Measurements from ENCODE around the gene ZDHHC19.

Gene ZDHHC19

DNA sequence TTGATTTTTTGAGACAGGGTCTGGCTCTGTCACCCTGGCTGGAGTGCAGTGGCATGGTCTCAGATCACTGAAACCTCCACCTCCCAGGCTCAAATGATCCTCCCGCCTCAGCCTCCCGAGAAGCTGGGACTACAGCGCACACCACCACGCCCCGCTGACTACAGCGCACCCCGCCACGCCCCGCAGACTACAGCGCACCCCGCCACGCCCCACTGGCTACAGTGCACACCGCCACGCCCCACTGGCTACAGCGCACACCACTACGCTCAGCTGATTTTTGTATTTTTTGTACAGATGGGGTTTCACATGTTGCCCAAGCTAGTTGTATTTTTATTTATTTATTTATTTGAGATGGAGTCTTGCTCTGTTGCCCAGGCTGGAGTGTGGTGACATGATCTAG, 40.7 kb upstream of the ZDHHC19 start:
- TF ChIP-seq TAF1 (IDR thresholded peaks at IDR 0.05; ENCODE audit: borderline replicate concordance, insufficient read depth, low read length) (no peak), SIN3A (IDR thresholded peaks at IDR 0.05; ENCODE audit: borderline replicate concordance, insufficient read depth, low read length) (no peak), POLR2AphosphoS5 (IDR thresholded peaks at IDR 0.05; ENCODE audit: low read depth, low read length) (no peak), REST (IDR thresholded peaks at IDR 0.05; ENCODE audit: insufficient read depth in 1 of 2, low read depth in 2 of 2, low read length in 2 of 2) (no peak), FOXP2 (optimal IDR thresholded peaks at IDR 0.05; ENCODE audit: borderline replicate concordance, extremely low read depth, extremely low read length, insufficient read depth) (no peak)

DNA sequence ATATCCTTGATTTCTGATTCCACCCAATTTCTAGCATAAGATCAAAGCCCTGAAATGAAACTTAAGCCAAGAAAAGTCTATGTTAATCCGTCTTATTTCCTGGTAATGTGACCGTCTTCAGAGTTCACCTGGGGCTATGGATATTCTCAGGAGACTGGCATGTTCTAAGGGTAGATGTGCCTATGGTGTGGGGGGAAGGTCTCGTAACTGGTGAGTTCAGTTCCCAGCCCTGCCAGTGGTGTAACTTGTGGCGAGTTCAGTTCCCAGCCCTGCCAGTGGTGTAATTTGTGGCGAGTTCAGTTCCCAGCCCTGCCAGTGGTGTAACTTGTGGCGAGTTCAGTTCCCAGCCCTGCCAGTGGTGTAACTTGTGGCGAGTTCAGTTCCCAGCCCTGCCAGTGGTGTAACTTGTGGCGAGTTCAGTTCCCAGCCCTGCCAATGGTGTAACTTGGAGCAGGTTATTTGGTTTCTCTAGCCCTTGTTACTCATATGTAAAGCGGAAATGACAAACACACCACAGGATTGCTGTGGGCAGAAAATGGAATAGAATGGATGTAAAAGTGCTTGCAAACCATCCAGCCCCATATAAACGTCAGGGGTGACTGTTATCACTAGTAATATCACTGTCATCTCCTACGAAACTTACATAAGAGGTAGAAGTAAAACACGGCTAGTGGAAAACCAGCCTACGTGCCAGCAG, 35.6 kb upstream of the ZDHHC19 start:
- no peak for TF ChIP-seq TAF1 (IDR thresholded peaks at IDR 0.05; ENCODE audit: borderline replicate concordance, insufficient read depth, low read length)
- no peak for TF ChIP-seq REST (IDR thresholded peaks at IDR 0.05; ENCODE audit: insufficient read depth in 1 of 2, low read depth in 2 of 2, low read length in 2 of 2)
- no peak for TF ChIP-seq FOXP2 (optimal IDR thresholded peaks at IDR 0.05; ENCODE audit: borderline replicate concordance, extremely low read depth, extremely low read length, insufficient read depth)
- no peak for TF ChIP-seq POLR2AphosphoS5 (IDR thresholded peaks at IDR 0.05; ENCODE audit: low read depth, low read length)
- no peak for TF ChIP-seq SIN3A (IDR thresholded peaks at IDR 0.05; ENCODE audit: borderline replicate concordance, insufficient read depth, low read length)

GRCh38 chr3:196241704-196242103, 30.5 kb upstream of the ZDHHC19 start:
- TF ChIP-seq POLR2AphosphoS5 (IDR thresholded peaks at IDR 0.05; ENCODE audit: low read depth, low read length) (no peak), FOXP2 (optimal IDR thresholded peaks at IDR 0.05; ENCODE audit: borderline replicate concordance, extremely low read depth, extremely low read length, insufficient read depth) (no peak), TAF1 (IDR thresholded peaks at IDR 0.05; ENCODE audit: borderline replicate concordance, insufficient read depth, low read length) (no peak), SIN3A (IDR thresholded peaks at IDR 0.05; ENCODE audit: borderline replicate concordance, insufficient read depth, low read length) (no peak), REST (IDR thresholded peaks at IDR 0.05; ENCODE audit: insufficient read depth in 1 of 2, low read depth in 2 of 2, low read length in 2 of 2) (no peak)

DNA sequence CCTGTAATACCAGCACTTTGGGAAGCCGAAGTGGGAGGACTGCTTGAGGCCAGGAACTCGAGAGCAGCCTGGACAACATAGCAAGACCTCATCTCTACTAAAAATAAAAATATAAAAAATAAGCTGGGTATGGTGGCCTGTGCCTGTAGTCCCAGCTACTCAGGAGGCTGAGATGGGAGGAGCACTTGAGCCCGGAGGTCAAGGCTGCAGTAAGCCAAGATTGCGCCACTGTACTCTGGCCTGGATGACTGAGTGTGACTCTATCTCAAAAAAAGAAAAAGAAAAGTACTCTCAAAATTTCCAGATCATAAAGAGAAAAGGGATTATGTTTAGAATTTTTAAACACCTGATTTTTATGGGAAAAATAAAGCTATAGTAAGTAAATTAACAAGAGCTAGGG, 29.2 kb upstream of the ZDHHC19 start:
- TF ChIP-seq REST (IDR thresholded peaks at IDR 0.05; ENCODE audit: insufficient read depth in 1 of 2, low read depth in 2 of 2, low read length in 2 of 2) (no peak), SIN3A (IDR thresholded peaks at IDR 0.05; ENCODE audit: borderline replicate concordance, insufficient read depth, low read length) (no peak), TAF1 (IDR thresholded peaks at IDR 0.05; ENCODE audit: borderline replicate concordance, insufficient read depth, low read length) (no peak), FOXP2 (optimal IDR thresholded peaks at IDR 0.05; ENCODE audit: borderline replicate concordance, extremely low read depth, extremely low read length, insufficient read depth) (no peak), POLR2AphosphoS5 (IDR thresholded peaks at IDR 0.05; ENCODE audit: low read depth, low read length) (no peak)

All from PFSK-1 (cell line).